ENCODE results near the gene NEK7.

GRCh38 chr1:198261886-198262285 is 105.1 kb downstream of the NEK7 start:
- TF ChIP-seq, protein P1, sequence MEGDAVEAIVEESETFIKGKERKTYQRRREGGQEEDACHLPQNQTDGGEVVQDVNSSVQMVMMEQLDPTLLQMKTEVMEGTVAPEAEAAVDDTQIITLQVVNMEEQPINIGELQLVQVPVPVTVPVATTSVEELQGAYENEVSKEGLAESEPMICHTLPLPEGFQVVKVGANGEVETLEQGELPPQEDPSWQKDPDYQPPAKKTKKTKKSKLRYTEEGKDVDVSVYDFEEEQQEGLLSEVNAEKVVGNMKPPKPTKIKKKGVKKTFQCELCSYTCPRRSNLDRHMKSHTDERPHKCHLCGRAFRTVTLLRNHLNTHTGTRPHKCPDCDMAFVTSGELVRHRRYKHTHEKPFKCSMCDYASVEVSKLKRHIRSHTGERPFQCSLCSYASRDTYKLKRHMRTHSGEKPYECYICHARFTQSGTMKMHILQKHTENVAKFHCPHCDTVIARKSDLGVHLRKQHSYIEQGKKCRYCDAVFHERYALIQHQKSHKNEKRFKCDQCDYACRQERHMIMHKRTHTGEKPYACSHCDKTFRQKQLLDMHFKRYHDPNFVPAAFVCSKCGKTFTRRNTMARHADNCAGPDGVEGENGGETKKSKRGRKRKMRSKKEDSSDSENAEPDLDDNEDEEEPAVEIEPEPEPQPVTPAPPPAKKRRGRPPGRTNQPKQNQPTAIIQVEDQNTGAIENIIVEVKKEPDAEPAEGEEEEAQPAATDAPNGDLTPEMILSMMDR (IDR thresholded peaks at IDR 0.05) = no peak
- TF ChIP-seq POLR2A (IDR thresholded peaks at IDR 0.05) = no peak
- no peak for TF ChIP-seq POLR2AphosphoS5 (IDR thresholded peaks at IDR 0.05)

Data from upper lobe of left lung (tissue), 4 donors.